ENCODE measurements around the gene SLC16A10.
"Not testable (repeated sequence)": the region's sequence is repeated elsewhere in the genome, so short reads cannot be mapped to it uniquely, and the experiment has no call there.

The SLC16A10 gene

DNA sequence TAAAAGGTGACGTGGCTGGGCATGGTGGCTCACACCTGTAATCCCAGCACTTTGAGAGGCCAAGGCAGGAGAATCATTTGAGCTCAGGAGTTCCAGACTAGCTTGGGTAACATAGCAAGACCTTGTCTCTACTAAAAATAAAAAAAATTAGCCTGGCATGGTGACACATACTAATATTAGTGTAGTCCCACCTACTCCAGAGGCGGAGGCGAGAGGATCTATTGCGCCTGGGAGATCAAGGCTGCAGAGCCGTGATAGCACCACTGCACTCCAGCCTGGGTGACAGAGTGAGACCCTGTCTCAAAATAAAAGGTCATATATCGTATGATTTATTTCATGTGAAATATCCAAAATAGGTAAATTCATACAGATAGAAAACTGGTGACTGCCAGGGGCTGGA is 132.5 kb downstream of the SLC16A10 start:
- no peak for DNase-seq (ENCODE audit: low read depth in 2 of 2)

- DNase-seq (ENCODE audit: low read depth in 2 of 2) = no peak
Observed at GRCh38 chr6:111220383-111221031, 133.2 kb downstream of the SLC16A10 start.

DNA sequence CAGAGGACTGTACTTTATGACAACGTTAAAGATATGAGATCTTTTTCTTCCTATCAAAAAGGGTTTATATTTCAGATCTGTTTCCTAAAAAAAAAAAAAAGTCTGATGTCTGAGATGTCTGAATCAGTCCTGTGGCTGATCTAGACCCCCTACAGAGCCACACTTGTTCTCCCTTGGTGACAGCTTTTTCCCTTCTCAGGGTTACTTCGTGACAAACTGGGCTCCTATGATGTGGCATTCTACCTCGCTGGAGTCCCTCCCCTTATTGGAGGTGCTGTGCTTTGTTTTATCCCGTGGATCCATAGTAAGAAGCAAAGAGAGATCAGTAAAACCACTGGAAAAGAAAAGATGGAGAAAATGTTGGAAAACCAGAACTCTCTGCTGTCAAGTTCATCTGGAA is 134.5 kb downstream of the SLC16A10 start:
- DNase-seq (ENCODE audit: low read depth in 2 of 2) = no peak

DNA sequence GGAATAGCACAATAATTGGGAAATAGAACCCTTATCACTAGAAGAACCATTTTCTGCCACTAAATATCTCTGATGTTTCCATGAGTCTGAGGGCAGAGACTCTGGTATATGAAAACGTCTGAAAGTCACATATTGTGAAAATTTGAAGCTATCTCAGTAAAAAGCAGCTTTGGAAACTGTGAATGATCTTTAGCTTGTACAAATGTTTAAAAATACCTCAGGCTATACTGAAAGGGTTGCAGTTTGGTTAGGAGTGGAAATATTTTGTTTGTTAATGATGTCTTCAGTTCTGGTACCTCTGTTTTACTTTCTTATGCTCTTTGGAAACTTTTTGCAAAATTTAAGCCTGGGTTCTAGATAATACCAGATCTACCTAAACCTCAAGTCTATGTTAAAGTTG is 135.0 kb downstream of the SLC16A10 start:
- no peak for DNase-seq (ENCODE audit: low read depth in 2 of 2)

GRCh38 chr6:111228094-111228493 is 140.8 kb downstream of the SLC16A10 start:
- DNase-seq (ENCODE audit: low read depth in 2 of 2) = no peak

GRCh38 chr6:111230351-111231089 is 143.2 kb downstream of the SLC16A10 start:
- DNase-seq (ENCODE audit: low read depth in 2 of 2) = no peak

GRCh38 chr6:111231090-111231459 is 143.8 kb downstream of the SLC16A10 start:
- no peak for DNase-seq (ENCODE audit: low read depth in 2 of 2)

- DNase-seq (ENCODE audit: low read depth in 2 of 2) = no peak
Observed at GRCh38 chr6:111237852-111238251, 150.5 kb downstream of the SLC16A10 start.

GRCh38 chr6:111238464-111239119 is 151.3 kb downstream of the SLC16A10 start:
- DNase-seq (ENCODE audit: low read depth in 2 of 2) = no peak

DNA sequence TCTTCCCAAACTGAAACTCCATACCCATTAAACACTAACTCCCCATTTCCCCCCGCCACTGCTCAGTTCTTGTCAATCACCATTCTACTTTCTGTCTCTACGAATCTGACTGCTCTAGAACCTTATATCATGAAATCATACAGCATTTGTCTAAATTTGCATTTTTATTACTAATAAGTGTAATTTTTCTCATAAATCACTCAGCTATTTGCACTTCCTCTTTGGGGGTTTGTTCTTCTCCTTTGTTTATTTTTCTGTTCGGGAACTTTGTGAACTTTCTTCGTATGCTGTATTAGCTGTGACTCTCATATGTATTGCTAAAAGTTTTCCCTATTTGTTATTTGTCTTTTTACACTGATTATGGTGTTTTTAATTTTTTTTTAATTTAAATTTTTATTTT is 152.2 kb downstream of the SLC16A10 start:
- no peak for DNase-seq (ENCODE audit: low read depth in 2 of 2)

DNA sequence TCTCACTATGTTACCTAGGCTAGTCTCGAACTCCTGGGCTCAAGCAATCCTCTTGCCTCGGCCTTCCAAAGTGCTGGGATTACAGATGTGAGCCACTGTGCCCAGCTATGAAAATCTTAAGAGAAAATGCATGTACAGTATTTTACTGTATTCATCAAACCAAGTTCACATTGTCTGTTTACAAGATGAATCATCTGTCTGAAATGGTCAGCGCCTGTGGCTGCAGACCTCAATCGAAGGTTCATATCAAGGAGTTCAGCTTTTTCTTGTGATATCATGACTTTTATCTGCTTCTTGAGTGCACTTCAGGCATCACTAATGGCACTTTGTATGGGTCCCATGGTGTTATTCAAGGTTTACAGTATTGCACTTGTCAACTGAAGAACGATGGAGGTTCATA is 155.1 kb downstream of the SLC16A10 start:
- no peak for DNase-seq (ENCODE audit: low read depth in 2 of 2)

- no peak for DNase-seq (ENCODE audit: low read depth in 2 of 2)
Observed at GRCh38 chr6:111243095-111243494, 155.8 kb downstream of the SLC16A10 start.

GRCh38 chr6:111248789-111249188 is 161.5 kb downstream of the SLC16A10 start:
- DNase-seq (ENCODE audit: low read depth in 2 of 2) = no peak

DNA sequence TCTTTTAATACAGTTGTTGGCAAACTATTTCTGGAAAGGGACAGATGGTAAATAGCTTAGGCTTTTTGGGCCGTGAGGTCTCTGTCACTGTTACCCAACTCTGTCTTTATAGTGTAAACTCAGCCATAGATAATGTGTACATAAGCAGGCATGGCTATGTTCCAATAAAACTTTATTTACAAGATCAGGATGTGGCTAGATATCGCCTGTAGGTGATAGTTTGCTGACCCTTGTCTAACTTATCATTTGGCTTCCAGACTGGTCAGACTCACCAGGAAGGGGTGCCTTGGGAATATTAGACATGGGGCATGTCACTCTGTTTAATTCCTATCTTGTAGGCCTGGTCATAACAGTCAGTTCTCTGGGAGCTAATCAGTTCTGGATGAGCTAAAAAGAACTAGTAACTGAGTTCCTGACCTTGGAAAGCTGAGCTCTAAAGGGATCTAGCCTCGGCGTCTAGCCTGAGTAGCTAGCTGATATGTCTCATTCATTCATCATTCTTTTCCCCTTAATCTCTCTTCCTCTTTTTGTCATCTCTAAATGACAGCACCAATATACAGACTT is 163.6 kb downstream of the SLC16A10 start:
- no peak for DNase-seq (ENCODE audit: low read depth in 2 of 2)

- no peak for DNase-seq (ENCODE audit: low read depth in 2 of 2)
Observed at GRCh38 chr6:111252726-111253125, 165.4 kb downstream of the SLC16A10 start.

DNA sequence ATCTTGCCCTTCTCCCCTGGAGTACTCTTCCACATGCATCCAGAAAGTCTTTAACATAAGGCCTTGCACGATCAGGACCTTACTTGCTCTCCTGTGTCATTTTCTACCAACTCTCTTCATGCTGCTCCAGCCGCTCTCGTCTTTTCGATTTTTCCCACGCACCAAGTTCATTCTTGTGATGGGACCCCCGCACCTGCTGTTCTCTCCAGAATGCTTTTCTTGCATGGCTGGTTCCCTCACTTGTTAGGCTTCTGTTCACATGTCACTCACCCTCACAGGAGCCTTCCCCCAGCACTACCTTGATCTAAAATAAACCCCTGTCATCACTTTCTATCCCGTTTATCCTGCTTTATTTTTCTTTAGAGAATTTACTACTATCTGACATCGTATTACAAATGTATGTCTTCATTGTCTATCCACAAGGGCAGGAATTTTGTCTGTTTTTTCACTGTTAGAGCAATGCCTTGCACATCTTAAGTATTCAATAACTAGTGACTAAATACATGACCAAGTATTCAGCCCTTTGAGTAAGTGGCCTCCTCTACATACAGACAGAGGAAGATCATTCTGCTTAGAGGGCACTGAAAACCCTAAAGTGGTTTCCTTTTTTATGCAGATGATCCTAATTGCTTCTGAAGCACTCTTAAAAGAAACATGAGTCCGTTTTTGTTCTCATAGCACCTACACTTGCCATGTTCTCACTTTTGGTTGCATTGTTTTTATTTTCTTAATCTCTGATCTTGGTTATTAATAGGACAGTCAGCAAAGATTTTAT is 166.9 kb downstream of the SLC16A10 start:
- no peak for DNase-seq (ENCODE audit: low read depth in 2 of 2)

DNA sequence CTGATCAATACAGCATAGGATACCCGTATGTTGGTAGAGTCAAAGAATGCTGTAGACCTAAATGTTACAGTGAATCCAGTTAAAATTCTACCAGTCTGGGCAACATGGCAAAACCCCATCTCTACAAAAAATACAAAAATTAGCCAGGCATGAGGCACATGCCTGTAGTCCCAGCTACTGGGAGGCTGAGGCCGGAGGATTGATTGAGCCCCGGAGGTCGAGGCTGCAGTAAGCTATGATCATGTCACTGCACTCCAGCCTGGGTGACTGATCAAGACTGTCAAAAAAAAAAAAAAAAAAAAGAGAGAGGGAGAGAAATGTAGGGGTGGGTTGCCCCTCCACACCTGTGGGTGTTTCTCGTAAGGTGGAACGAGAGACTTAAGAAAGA is 167.5 kb downstream of the SLC16A10 start:
- no peak for DNase-seq (ENCODE audit: low read depth in 2 of 2)

GRCh38 chr6:111255838-111256237 is 168.5 kb downstream of the SLC16A10 start:
- DNase-seq (ENCODE audit: low read depth in 2 of 2) = not testable (repeated sequence)

DNA sequence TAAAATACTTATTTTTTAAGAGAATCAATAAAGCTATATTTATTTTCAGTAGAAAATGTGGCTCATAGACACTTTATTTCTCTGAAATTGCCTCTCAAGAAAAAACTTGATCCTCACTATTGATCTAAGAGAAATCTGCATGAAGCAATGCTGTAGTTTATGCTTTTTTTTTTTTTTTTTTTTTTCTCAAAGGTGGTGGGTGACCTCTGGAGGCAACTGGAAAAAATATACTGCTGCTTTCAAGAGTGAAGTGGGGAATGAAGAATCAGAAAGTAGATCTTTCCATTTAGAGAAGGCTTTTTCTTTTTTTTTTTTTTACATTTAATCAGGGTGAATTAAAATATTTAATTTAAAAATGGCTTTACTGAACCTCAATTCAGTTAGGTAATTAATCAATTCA is 169.3 kb downstream of the SLC16A10 start:
- no peak for DNase-seq (ENCODE audit: low read depth in 2 of 2)

- DNase-seq (ENCODE audit: low read depth in 2 of 2) = no peak
Observed at GRCh38 chr6:111258010-111258409, 170.7 kb downstream of the SLC16A10 start.

DNA sequence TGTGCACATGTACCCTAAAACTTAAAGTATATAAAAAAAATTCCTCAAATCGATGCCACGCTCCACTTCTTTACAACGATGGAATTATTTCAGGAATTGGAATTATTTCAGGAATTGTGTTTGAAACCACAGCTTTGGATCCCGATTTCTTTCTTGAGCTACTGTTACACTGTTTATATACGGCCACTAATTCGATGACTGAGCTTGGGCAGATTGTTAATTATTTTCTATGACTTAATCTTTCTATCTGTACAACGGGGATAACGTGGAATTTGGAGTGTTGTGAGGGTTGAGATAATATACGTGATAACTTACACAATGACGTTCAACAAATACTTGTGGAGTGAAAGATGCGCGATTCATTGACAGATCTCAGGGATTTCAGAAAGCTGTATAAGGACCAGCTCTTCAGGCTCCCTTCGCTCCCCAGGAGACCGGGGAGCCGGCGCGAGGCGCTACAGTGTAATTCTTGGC is 171.3 kb downstream of the SLC16A10 start:
- DNase-seq (ENCODE audit: low read depth in 2 of 2) = no peak
